ENCODE data around the gene PGAM4. TPM values are rescaled to one million over a fixed set of nuclear protein-coding genes. Genes with fewer than 3 reads are reported as not detected.
A peak's percentile ranks its signal among the peaks of the same experiment; 100 is the strongest.

PGAM4 gene
- polyA plus RNA-seq, 2 of the 4 experiments (the other 2 are of a cell fraction), result not detected

DNA sequence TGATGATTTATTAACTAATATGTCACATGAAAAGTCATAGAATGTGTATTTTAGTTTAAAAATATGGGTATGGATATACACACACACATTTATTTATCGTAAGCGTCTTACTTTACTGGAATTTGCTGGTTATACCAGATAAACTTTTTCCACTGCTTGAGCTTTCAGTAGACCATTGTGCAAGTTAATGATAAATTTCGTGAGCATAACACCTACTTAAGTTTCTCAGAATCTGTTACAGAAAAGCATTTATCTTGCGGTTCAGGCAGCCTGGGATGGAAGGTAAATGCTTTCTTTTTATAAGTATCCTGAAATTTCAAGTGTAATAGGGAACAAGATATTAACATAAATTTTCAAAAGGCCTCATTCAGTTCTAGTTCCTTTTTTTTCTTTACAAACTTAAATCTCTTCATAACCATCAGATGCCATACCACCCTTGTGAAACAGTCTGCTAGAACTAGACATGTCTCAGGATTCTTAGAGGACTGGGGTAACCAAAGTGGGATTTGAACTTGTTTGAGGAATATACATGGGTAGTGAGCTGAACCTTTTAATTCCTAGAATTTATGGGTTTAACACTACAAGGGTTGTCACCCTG is 31.3 kb downstream of the PGAM4 start:
- CTCF ChIA-PET, result no interaction called here
- H3K4me1 ChIP-seq, result peaks cover 48% of the 10 kb centered on the region
- 0 out of 4 replicates have a peak, but pooled peaks of 1 of the 2 experiments have one; percentile 5 for TF ChIP-seq CEBPB (IDR thresholded peaks at IDR 0.05)
- TF ChIP-seq, protein P1, sequence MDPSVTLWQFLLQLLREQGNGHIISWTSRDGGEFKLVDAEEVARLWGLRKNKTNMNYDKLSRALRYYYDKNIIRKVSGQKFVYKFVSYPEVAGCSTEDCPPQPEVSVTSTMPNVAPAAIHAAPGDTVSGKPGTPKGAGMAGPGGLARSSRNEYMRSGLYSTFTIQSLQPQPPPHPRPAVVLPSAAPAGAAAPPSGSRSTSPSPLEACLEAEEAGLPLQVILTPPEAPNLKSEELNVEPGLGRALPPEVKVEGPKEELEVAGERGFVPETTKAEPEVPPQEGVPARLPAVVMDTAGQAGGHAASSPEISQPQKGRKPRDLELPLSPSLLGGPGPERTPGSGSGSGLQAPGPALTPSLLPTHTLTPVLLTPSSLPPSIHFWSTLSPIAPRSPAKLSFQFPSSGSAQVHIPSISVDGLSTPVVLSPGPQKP (IDR thresholded peaks at IDR 0.05; ENCODE audit: low read depth, low read length), result no peak
- no peak for ATAC-seq
- no peaks in the 10 kb centered on the region for H3K9me3 ChIP-seq
- H3K27ac ChIP-seq, result peak overlapping the region; percentile 86 to 94
- DNase-seq (ENCODE audit: low read depth in 1 of 2, low spot score in 1 of 2), result no peak
- 81% methylated on average over 4 of the region's 4 CpGs for WGBS (ENCODE audit: missing lambda C conversion rate)
- FAIRE-seq, result peak; percentile 78
- H3K4me2 ChIP-seq, result peak overlapping the region; percentile 93
- no peak overlapping the region for H3K4me3 ChIP-seq
- POLR2A ChIA-PET, result no interaction called here

DNA sequence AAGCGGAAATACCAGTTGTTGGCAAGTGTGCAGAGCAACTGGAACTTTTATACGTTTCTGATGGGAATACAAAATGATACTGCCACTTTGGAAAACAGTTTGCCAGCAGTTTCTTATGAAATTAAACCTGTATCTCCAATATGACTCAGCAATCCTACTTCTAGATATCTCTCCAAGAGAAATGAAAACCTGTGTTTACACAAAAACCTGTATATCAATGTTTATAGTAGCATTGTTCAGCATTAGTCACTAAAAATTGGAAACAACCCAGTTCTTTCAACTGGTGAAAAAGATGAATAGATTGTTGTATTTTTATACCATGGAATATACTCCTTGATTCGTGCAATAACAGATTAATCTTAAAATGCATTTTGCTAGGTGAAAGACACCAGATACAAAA is 32.1 kb downstream of the PGAM4 start:
- DNase-seq (ENCODE audit: low read depth in 1 of 2, low spot score in 1 of 2) (peak in 1 of 2 experiments; percentile 68), ATAC-seq (peak; percentile 83 to 91), FAIRE-seq (peak; percentile 98)
- ChIA-PET CTCF (no interaction called here), POLR2A (no interaction called here)
- no peaks in the 10 kb centered on the region for H3K9me3 ChIP-seq
- peaks cover 41% of the 10 kb centered on the region for H3K4me1 ChIP-seq
- 2% methylated on average over 3 of the region's 3 CpGs for WGBS (ENCODE audit: missing lambda C conversion rate)
- H3K4me2 ChIP-seq, result peak overlapping the region; percentile 93
- no peak overlapping the region for H3K4me3 ChIP-seq
- TF ChIP-seq JUN (IDR thresholded peaks at IDR 0.05) (no peak), HDAC2 (IDR thresholded peaks at IDR 0.05) (no peak), JUNB (IDR thresholded peaks at IDR 0.05) (peak; percentile 79), MAFK (IDR thresholded peaks at IDR 0.05; ENCODE audit: partially characterized antibody) (peak; percentile 98), RAD21 (conservative IDR thresholded peaks at IDR 0.05 in 1 of 2, IDR thresholded peaks at IDR 0.05 in 1 of 2) (no peak), BHLHE40 (IDR thresholded peaks at IDR 0.05; ENCODE audit: low read depth, low read length) (no peak), RARB (CRISPR knock-in tag; IDR thresholded peaks at IDR 0.05) (no peak), NR3C1 (IDR thresholded peaks at IDR 0.05) (no peak), NFE2L2 (conservative IDR thresholded peaks at IDR 0.05; ENCODE audit: low read length) (peak; percentile 87), SREBF2 (IDR thresholded peaks at IDR 0.05) (no peak), ESRRA (IDR thresholded peaks at IDR 0.05; ENCODE audit: borderline replicate concordance, low read length) (no peak), EP300 (IDR thresholded peaks at IDR 0.05) (no peak), HOXB13 (CRISPR knock-in tag; IDR thresholded peaks at IDR 0.05; ENCODE audit: low read depth) (no peak), RNF2 (IDR thresholded peaks at IDR 0.05; ENCODE audit: borderline replicate concordance, low read depth) (no peak), FOSL2 (IDR thresholded peaks at IDR 0.05) (peak; percentile 69), FOSL2 (CRISPR knock-in tag; IDR thresholded peaks at IDR 0.05) (peak; percentile 86), RFX5 (IDR thresholded peaks at IDR 0.05) (no peak), GATA3 (IDR thresholded peaks at IDR 0.05; ENCODE audit: borderline replicate concordance) (peak; percentile 59; the same call in 1 of the 2 replicates), CEBPB (IDR thresholded peaks at IDR 0.05) (no peak; a peak in 1 of 4 replicates)
- TF ChIP-seq, protein P2, sequence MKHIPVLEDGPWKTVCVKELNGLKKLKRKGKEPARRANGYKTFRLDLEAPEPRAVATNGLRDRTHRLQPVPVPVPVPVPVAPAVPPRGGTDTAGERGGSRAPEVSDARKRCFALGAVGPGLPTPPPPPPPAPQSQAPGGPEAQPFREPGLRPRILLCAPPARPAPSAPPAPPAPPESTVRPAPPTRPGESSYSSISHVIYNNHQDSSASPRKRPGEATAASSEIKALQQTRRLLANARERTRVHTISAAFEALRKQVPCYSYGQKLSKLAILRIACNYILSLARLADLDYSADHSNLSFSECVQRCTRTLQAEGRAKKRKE (CRISPR knock-in tag; IDR thresholded peaks at IDR 0.05; ENCODE audit: low read depth), result no peak
- TF ChIP-seq, protein P3, sequence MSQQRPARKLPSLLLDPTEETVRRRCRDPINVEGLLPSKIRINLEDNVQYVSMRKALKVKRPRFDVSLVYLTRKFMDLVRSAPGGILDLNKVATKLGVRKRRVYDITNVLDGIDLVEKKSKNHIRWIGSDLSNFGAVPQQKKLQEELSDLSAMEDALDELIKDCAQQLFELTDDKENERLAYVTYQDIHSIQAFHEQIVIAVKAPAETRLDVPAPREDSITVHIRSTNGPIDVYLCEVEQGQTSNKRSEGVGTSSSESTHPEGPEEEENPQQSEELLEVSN (IDR thresholded peaks at IDR 0.05; ENCODE audit: borderline replicate concordance, low read depth), result no peak
- peak overlapping the region; percentile 86 to 94 for H3K27ac ChIP-seq

DNA sequence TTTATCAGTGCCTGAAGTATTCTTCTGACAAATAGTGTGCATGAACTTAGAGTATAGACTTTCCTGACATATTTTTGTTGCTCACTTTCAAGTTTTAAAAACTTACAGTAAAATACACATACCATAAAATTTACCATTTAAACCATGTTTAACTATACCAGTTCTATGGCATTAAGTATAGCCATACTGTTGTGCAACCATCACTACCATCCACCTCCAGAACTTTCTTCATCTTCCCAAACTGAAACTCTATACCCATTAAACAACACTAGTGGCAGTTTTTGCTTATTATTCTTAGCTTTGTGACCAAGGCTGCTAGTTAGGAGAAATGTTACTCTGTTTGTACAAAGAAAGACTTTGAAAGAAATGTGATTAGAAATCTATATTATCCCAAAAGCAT is 33.1 kb downstream of the PGAM4 start:
- TF ChIP-seq RNF2 (IDR thresholded peaks at IDR 0.05; ENCODE audit: borderline replicate concordance, low read depth) (no peak), CEBPB (IDR thresholded peaks at IDR 0.05) (peak in 1 of 2 experiments; percentile 56; a peak in 1 of 4 replicates)
- Histone ChIP-seq H3K9me3 (no peaks in the 10 kb centered on the region), H3K4me1 (peaks cover 41% of the 10 kb centered on the region), H3K4me2 (peak overlapping the region; percentile 93), H3K4me3 (no peak overlapping the region), H3K27ac (peak overlapping the region; percentile 80 to 94)
- ATAC-seq (no peak), DNase-seq (ENCODE audit: low read depth in 1 of 2, low spot score in 1 of 2) (no peak), FAIRE-seq (no peak)
- POLR2A ChIA-PET, result no interaction called here
- CTCF ChIA-PET, result no interaction called here

All from A549 (cell line).